Aorta (tissue), 5 donors: ENCODE results near the gene SRRM2. TPM values are rescaled to one million over a fixed set of nuclear protein-coding genes. Genes with fewer than 3 reads are reported as not detected.

ENCODE experiments used
- ATAC-seq: fragments of 200-7000 bp; cut with Tn5 transposase; one replicate; pipeline ENCODE4 v1.9.1; 2022; ENCODE audit warnings: moderate library complexity; ENCODE audit not compliant: low FRiP score
- DNase-seq, 2 donors: peaks; one replicate each; pipeline ENCODE4 v3.0.0-alpha.2; 2020
- H3K27ac ChIP-seq, 2 donors: one replicate each; pipeline ENCODE4 v1.5.1; 2013; ENCODE audit warnings: low read length in 2 of 2, mild to moderate bottlenecking in 2 of 2, moderate library complexity in 2 of 2, control low read depth in 1 of 2, inconsistent platforms in 1 of 2, low read depth in 1 of 2
- H3K27me3 ChIP-seq, 2 donors: one replicate each; pipeline ENCODE4 v1.6.1; 2013; ENCODE audit warnings: control low read depth in 1 of 2, low read length in 1 of 2, mild to moderate bottlenecking in 1 of 2, moderate library complexity in 1 of 2; ENCODE audit not compliant: insufficient read depth in 2 of 2, control insufficient read depth in 1 of 2
- H3K36me3 ChIP-seq, 2 donors: one replicate each; pipeline ENCODE4 v1.6.1; 2013; ENCODE audit warnings: control low read depth in 1 of 2, low read length in 1 of 2, mild to moderate bottlenecking in 1 of 2; ENCODE audit not compliant: insufficient read depth in 2 of 2, control insufficient read depth in 1 of 2
- H3K4me1 ChIP-seq, 2 donors: one replicate each; pipeline ENCODE4 v1.6.1; 2013; ENCODE audit warnings: low read length in 2 of 2, control low read depth in 1 of 2, mild to moderate bottlenecking in 1 of 2, moderate library complexity in 1 of 2; ENCODE audit not compliant: insufficient read depth in 2 of 2, control insufficient read depth in 1 of 2
- H3K4me3 ChIP-seq, 2 donors: one replicate each; pipeline ENCODE4 v1.5.1; 2013; ENCODE audit warnings: low read length in 2 of 2, control low read depth in 1 of 2, mild to moderate bottlenecking in 1 of 2
- H3K9me3 ChIP-seq: one replicate; pipeline ENCODE4 v1.6.1; 2013; ENCODE audit warnings: mild to moderate bottlenecking, low read length; ENCODE audit not compliant: control insufficient read depth
- WGBS, 2 donors: extraction: QIAGEN DNeasy Blood & Tissue Kit; methylation state at CpG; one replicate each; pipeline ENCODE4 v1.1.7; 2013; 5-methylcytosine and 5-hydroxymethylcytosine counted together
- intact Hi-C, 2 donors: fragments of 100-400 bp; cut with DNase I; formaldehyde crosslinking; loops; one replicate each; pipeline versions ENCODE4 v1.14.2 to v1.15.0; 2022
- polyA plus RNA-seq, 2 donors: library from polyadenylated mRNA; stranded (reverse); fragments of 200-250 nt; gene quantifications; one replicate each; pipeline ENCODE4 v1.2.3, GENCODE V29; 2013
- total RNA-seq, 2 donors: library from RNA; stranded (reverse); fragmentation: NEBNext Ultra II Directional; extraction: Animal tissue kit (Norgen Biotek cat#: 25700); gene quantifications; one replicate each; pipeline ENCODE4 v1.2.1, GENCODE V29; 2021
- donor health status: healthy with polysubstance abuse.
- donor health status: Bipolar disorder and iron deficiency.
- donor health status: DM: no; HTN: no; CAD: no.
- donor health status: DM: no; HTN: no; CAD: no.
- donor health status: DM: yes; HTN: yes; CAD: no.

SRRM2 gene
- total and polyA plus RNA-seq, 4 donors, result 194 to 946 (median 634) TPM

GRCh38 chr16:2751577-2752034 lies 832 bp upstream of the SRRM2 start:
- no peaks in the 10 kb centered on the region for H3K9me3 ChIP-seq
- H3K4me3 ChIP-seq, result no peak overlapping the region
- no peaks in the 10 kb centered on the region for H3K27me3 ChIP-seq
- intact Hi-C loops, result loop anchor here in 1 of 2 donors (1.0 kb wide), 2 partner anchors 26 to 30 kb away; partner anchors contain the start of gene ELOB
- ATAC-seq (no peak), DNase-seq (peak in 1 of 2 donors; percentile 67)
- no peaks in the 10 kb centered on the region for H3K36me3 ChIP-seq
- 47 to 52% methylated on average over 23 of the region's 23 CpGs for WGBS, 2 donors
- H3K27ac ChIP-seq, result peak overlapping the region in 1 of 2 donors; percentile 97
- H3K4me1 ChIP-seq, result peaks cover 0 to 2% of the 10 kb centered on the region in 2 donors

GRCh38 chr16:2752850-2753732 lies 653 bp downstream of the SRRM2 start:
- H3K4me3 ChIP-seq, result peak overlapping the region; percentile 53 to 94
- H3K4me1 ChIP-seq, result peaks cover 0 to 2% of the 10 kb centered on the region in 2 donors
- H3K36me3 ChIP-seq, result peaks cover 0 to 3% of the 10 kb centered on the region in 2 donors
- intact Hi-C loops, result loop anchor here in 1 of 2 donors (1.0 kb wide), 2 partner anchors 24 to 32 kb away; partner anchors contain the start of gene ELOB
- WGBS, 2 donors, result 0% methylated on average over 46 to 82 of the region's 82 CpGs
- peak; percentile 88 for ATAC-seq
- H3K9me3 ChIP-seq, result no peaks in the 10 kb centered on the region
- peak; percentile 89 to 96 for DNase-seq
- no peaks in the 10 kb centered on the region for H3K27me3 ChIP-seq
- peak overlapping the region; percentile 23 to 97 for H3K27ac ChIP-seq

- Histone ChIP-seq H3K4me1 (peaks cover 0 to 2% of the 10 kb centered on the region in 2 donors), H3K27ac (no peak overlapping the region), H3K4me3 (peak overlapping the region; percentile 53 to 94), H3K36me3 (peaks cover 5% of the 10 kb centered on the region in 2 donors), H3K9me3 (no peaks in the 10 kb centered on the region), H3K27me3 (no peaks in the 10 kb centered on the region)
- DNase-seq (peak in 1 of 2 donors; percentile 41), ATAC-seq (no peak)
- intact Hi-C loops, result no loop called here
- WGBS, 2 donors, result 1 to 3% methylated on average over 7 of the region's 7 CpGs
Observed at GRCh38 chr16:2753733-2754020, 1.2 kb downstream of the SRRM2 start.

- ATAC-seq, result no peak
- Histone ChIP-seq H3K4me1 (peaks cover 0 to 2% of the 10 kb centered on the region in 2 donors), H3K36me3 (peaks cover 7 to 19% of the 10 kb centered on the region in 2 donors), H3K4me3 (peak overlapping the region in 1 of 2 donors; percentile 34), H3K27me3 (no peaks in the 10 kb centered on the region), H3K9me3 (no peaks in the 10 kb centered on the region), H3K27ac (no peak overlapping the region)
- DNase-seq, result no peak
- intact Hi-C loops, result no loop called here
- 28 to 31% methylated on average over 3 of the region's 3 CpGs for WGBS, 2 donors
Observed at GRCh38 chr16:2755158-2755557, 2.7 kb downstream of the SRRM2 start.

- H3K9me3 ChIP-seq, result no peaks in the 10 kb centered on the region
- no peak overlapping the region for H3K27ac ChIP-seq
- peaks cover 0 to 2% of the 10 kb centered on the region in 2 donors for H3K4me1 ChIP-seq
- H3K4me3 ChIP-seq, result no peak overlapping the region
- intact Hi-C loops, result no loop called here
- H3K27me3 ChIP-seq, result no peaks in the 10 kb centered on the region
- peaks cover 10 to 19% of the 10 kb centered on the region in 2 donors for H3K36me3 ChIP-seq
- ATAC-seq, result no peak
- 89 to 92% methylated on average over 30 of the region's 30 CpGs for WGBS, 2 donors
- peak; percentile 34 to 62 for DNase-seq
Observed at GRCh38 chr16:2756288-2757015, 4.0 kb downstream of the SRRM2 start.

- H3K4me3 ChIP-seq, result no peak overlapping the region
- peaks cover 14 to 26% of the 10 kb centered on the region in 2 donors for H3K36me3 ChIP-seq
- H3K27me3 ChIP-seq, result no peaks in the 10 kb centered on the region
- ATAC-seq, result no peak
- intact Hi-C loops, result no loop called here
- peaks cover 0 to 2% of the 10 kb centered on the region in 2 donors for H3K4me1 ChIP-seq
- no peak overlapping the region for H3K27ac ChIP-seq
- WGBS, 2 donors, result 76 to 77% methylated on average over 11 of the region's 11 CpGs
- H3K9me3 ChIP-seq, result no peaks in the 10 kb centered on the region
- DNase-seq, result no peak
Observed at GRCh38 chr16:2757344-2757743, 4.9 kb downstream of the SRRM2 start.

GRCh38 chr16:2761472-2761871 lies 9.0 kb downstream of the SRRM2 start:
- Histone ChIP-seq H3K9me3 (no peaks in the 10 kb centered on the region), H3K4me1 (no peaks in the 10 kb centered on the region), H3K27me3 (no peaks in the 10 kb centered on the region), H3K27ac (no peak overlapping the region), H3K36me3 (peaks cover 25 to 34% of the 10 kb centered on the region in 2 donors), H3K4me3 (no peak overlapping the region)
- 93 to 99% methylated on average over 10 of the region's 10 CpGs for WGBS, 2 donors
- intact Hi-C loops, result no loop called here
- ATAC-seq, result no peak
- DNase-seq, result peak; percentile 15 to 33

GRCh38 chr16:2761886-2762583 lies 9.6 kb downstream of the SRRM2 start:
- intact Hi-C loops, result no loop called here
- ATAC-seq (no peak), DNase-seq (peak; percentile 33 to 70)
- Histone ChIP-seq H3K27ac (no peak overlapping the region), H3K27me3 (no peaks in the 10 kb centered on the region), H3K36me3 (peaks cover 27 to 35% of the 10 kb centered on the region in 2 donors), H3K4me3 (no peak overlapping the region), H3K9me3 (no peaks in the 10 kb centered on the region), H3K4me1 (no peaks in the 10 kb centered on the region)
- WGBS, 2 donors, result 98% methylated on average over 42 of the region's 42 CpGs
